Activated CD8-positive, alpha-beta T cell treated with anti-CD3 and anti-CD28 coated beads, Interleukin-2, amount 10 ng/mL, durations not matched to agents 7 days and 5 days (primary cell): Measurements from ENCODE around the gene ESYT3. TPM values are rescaled to one million over a fixed set of nuclear protein-coding genes. Genes with fewer than 3 reads are reported as not detected.

Experiments
- ATAC-seq: fragments of 150-1000 bp; cut with Tn5 transposase; one replicate; pipeline ENCODE4 v1.10.0; 2021; ENCODE audit warnings: moderate library complexity
- CTCF ChIA-PET: fragments of 350-600 bp; sonication (Branson Sonifier 250); formaldehyde crosslinking; loops from one replicate; lab custom pipeline; 2021; ENCODE audit warnings: antibody characterized with exemption; lab: Charles Lee
- POLR2A ChIA-PET: fragments of 350-600 bp; sonication (Branson Sonifier 250); formaldehyde crosslinking; loops from one replicate; lab custom pipeline; 2021; ENCODE audit warnings: antibody characterized with exemption; lab: Charles Lee
- DNase-seq: peaks from one replicate; pipeline ENCODE4 v3.0.0-alpha.2; 2020
- H3K27ac Mint-ChIP-seq: one replicate; pipeline ENCODE4 v1.8.0; 2021; ENCODE audit warnings: mild to moderate bottlenecking, mixed read lengths
- H3K27me3 Mint-ChIP-seq: one replicate; pipeline ENCODE4 v1.8.0; 2021; ENCODE audit warnings: low read depth, mixed read lengths
- H3K36me3 Mint-ChIP-seq: one replicate; pipeline ENCODE4 v1.8.0; 2021; ENCODE audit warnings: low read depth, mixed read lengths
- H3K4me1 Mint-ChIP-seq: one replicate; pipeline ENCODE4 v1.8.0; 2021; ENCODE audit warnings: low read depth, mixed read lengths
- H3K4me3 Mint-ChIP-seq: one replicate; pipeline ENCODE4 v1.8.0; 2021; ENCODE audit warnings: mild to moderate bottlenecking, mixed read lengths
- H3K9me3 Mint-ChIP-seq: one replicate; pipeline ENCODE4 v1.8.0; 2022; ENCODE audit warnings: mixed read lengths; ENCODE audit not compliant: insufficient read depth
- total RNA-seq, 2 experiments: library from RNA; stranded (reverse); gene quantifications; one replicate each; pipeline ENCODE4 v1.2.3, GENCODE V29; 2021

The ESYT3 gene
- total RNA-seq, 2 experiments from 2014 or later = 0.16 to 0.18 TPM

DNA sequence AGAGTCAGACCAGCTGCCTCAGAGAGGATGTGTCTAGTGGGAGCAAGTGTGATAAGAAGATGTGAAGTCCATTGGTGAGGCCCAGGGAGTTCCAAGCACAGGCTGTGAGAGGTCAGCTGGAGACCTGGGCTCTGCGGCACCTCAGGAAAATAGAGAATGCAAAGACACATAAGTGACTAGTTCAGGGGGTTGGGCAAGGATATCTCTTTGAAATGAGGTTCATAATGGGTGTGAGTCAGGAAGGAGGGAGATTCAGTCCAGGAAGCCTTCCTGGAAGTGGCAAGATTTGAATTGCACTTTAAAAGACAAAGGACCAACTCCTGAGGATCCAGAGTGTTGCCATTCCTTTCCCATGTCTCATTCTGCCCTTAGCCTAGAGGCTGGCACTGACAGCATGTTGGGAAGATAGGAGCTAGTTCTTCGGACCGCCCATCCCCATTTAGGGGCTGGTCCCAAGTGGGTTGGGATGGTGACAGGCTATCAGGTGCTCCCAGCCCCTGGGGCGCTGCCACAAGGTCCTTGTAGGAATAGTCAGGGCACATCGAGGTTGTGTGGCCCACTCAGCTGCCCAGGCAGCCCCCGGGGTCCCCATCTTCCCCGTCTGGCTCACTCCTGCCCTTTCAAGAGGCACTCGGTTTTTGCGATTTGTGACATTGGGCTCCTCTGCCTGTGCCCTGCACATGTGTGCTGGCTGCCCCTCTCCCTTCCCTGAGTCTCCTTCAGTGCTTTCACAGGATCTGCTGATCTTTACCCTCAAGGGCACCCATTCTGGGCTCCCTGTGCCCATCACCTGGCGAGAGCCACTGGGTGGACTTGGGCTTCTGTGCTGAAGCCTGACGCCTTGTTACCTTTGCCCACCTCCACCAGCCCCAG, 23.7 kb downstream of the ESYT3 start:
- DNase-seq (no peak), ATAC-seq (no peak)
- no peaks in the 10 kb centered on the region for H3K27me3 Mint-ChIP-seq
- no peak overlapping the region for H3K4me3 Mint-ChIP-seq
- CTCF ChIA-PET = interaction anchor here (1.0 kb wide), 1 partner anchor 465 kb away, joined by 3 read pairs; no protein-coding TSS in a partner anchor
- peaks cover 5% of the 10 kb centered on the region for H3K4me1 Mint-ChIP-seq
- no peak overlapping the region for H3K27ac Mint-ChIP-seq
- no peaks in the 10 kb centered on the region for H3K9me3 Mint-ChIP-seq
- no peaks in the 10 kb centered on the region for H3K36me3 Mint-ChIP-seq
- POLR2A ChIA-PET = interaction anchor here (0.6 kb wide), 1 partner anchor 151 kb away, joined by 3 read pairs; no protein-coding TSS in a partner anchor

DNA sequence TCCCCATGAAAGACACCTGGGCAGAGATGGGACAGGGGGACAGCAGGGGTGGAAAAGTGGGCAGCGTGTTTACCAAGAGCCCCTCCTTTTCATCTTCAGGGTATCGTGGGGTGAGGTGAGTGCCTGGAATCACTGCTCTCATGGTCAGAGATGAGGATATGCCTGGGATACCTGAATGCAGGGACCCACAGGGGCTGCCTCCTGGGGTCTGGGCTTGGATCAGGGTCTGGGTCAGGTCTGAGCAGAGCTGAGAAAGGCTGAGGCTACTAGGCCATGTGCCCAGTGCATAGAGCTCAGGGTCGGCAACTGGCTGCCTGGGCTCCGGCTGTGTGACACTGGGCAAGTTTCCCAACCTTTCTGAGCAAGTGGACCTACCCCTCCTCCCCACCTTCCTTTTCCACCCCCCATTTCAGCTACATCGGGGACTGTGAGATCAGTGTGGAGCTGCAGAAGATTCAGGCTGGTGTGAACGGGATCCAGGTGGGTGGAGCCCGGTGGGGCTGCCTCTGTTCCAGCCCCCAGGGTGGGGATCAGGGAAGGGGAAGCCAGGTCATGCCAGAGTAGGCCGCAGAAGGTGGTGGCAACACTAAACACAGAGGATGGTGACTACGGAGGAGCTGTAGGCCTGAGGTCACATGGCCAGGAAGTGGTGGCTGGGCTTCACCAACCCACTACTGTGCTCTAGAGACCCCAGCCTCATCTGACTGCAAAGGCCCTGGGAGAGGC, 24.5 kb downstream of the ESYT3 start:
- H3K36me3 Mint-ChIP-seq = no peaks in the 10 kb centered on the region
- no peak overlapping the region for H3K27ac Mint-ChIP-seq
- peaks cover 5% of the 10 kb centered on the region for H3K4me1 Mint-ChIP-seq
- H3K9me3 Mint-ChIP-seq = no peaks in the 10 kb centered on the region
- H3K27me3 Mint-ChIP-seq = no peaks in the 10 kb centered on the region
- ATAC-seq (no peak), DNase-seq (no peak)
- H3K4me3 Mint-ChIP-seq = no peak overlapping the region
- ChIA-PET POLR2A (no interaction called here), CTCF (interaction anchor here (0.9 to 1.0 kb wide), 2 partner anchors 136 to 464 kb away, joined by 3 to 4 read pairs; partner anchors contain the start of gene CEP70)

DNA sequence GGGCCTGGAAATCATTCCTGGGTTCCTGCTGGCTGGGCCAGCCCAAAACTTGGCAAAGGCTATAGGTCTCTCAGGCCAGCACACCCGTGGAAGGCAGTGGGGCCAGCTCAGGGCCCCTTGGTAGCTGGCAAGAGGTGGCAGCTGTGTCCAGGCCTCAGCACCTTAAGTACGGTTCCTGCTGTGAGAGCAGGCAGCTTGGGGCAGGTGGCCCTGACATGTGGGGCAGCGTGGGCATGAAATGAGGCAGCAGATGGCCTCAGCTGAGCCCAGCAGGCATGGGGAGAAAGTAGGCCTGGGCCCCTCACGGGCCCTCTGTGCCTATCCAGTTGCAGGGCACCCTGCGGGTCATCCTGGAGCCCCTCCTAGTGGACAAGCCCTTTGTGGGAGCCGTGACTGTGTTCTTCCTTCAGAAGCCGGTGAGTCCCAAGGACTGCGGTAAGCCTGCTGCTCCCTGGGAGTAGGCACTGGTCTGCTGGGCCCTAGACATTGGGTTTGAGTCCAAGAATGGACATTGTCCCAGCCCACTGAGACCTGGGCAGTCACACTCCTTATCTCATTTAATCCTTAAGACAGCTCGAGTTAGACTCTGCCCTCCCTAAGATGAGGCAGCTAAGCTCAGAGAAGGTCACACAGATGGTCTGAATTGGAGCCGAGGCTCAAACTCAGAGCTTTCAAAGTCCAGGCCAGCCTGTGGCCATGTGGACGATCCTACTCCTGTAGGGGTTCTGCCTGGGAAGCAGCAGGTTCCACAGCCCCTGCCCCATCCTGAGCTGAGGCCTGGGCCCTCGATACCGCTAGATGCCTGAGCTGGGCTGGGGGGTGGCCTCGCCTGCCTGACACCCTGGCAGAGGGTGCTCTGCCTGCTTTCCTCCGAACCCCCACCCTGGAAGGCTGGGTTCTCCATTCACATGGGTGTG, 25.5 kb downstream of the ESYT3 start:
- CTCF ChIA-PET = interaction anchor here (0.9 to 1.0 kb wide), 2 partner anchors 135 to 463 kb away, joined by 3 to 4 read pairs; partner anchors contain the start of gene CEP70
- peaks cover 5% of the 10 kb centered on the region for H3K4me1 Mint-ChIP-seq
- POLR2A ChIA-PET = no interaction called here
- no peaks in the 10 kb centered on the region for H3K36me3 Mint-ChIP-seq
- no peak overlapping the region for H3K4me3 Mint-ChIP-seq
- no peak overlapping the region for H3K27ac Mint-ChIP-seq
- H3K27me3 Mint-ChIP-seq = no peaks in the 10 kb centered on the region
- no peaks in the 10 kb centered on the region for H3K9me3 Mint-ChIP-seq
- DNase-seq (no peak), ATAC-seq (no peak)

DNA sequence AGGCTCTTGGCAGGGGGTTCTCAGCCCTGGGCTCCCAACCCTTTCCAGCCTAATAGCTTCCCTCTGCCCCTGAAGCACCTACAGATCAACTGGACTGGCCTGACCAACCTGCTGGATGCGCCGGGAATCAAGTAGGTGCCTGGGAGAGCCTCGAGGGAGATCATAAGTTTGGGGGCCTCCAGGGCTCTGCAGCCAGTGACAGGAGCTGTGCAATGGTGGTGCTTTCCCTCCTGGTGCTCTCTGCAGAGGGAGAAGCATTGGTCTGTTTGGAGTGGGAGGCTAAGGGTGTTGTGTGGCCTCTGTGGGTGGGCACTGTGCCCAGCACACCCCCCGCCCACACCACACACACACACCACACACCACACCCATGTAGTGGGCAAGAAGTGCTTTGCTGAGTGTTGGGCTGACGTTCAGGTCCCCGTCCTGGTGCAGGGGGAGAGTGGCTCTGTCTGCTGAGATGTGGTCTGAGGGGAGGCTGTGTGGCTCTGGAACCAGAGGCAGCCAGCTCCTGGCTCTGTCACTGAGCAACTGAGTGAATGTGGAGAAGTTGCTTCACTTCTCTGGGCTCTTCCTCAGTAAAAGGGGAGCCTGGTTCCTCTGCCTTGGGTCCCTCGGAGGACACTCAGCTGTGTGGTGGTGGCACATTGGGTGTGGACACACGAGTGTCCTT, 26.3 kb downstream of the ESYT3 start:
- Mint-ChIP-seq H3K27ac (no peak overlapping the region), H3K4me3 (no peak overlapping the region), H3K9me3 (no peaks in the 10 kb centered on the region), H3K27me3 (no peaks in the 10 kb centered on the region), H3K36me3 (no peaks in the 10 kb centered on the region), H3K4me1 (peaks cover 5% of the 10 kb centered on the region)
- ATAC-seq = no peak
- DNase-seq = no peak
- ChIA-PET POLR2A (no interaction called here), CTCF (no interaction called here)

DNA sequence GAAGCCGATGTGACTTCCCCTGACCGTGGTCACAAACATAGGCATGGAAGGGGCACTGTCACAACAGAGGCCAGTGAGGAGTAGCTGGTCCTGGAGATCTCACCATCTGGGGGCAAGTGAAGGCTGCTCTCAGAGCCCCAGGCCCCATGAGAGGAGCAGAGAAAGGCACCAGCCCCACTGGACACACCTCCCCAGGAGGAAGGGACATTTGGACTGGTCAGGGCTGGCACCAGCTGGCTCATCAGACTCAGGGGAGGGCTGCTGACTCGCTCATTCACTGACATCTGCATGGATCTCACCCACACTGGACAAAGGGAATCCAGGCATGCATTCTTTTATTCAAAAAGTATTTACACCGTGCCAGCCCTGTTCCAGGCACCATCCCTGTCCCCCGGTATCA, 26.8 kb downstream of the ESYT3 start:
- H3K9me3 Mint-ChIP-seq = no peaks in the 10 kb centered on the region
- H3K4me3 Mint-ChIP-seq = no peak overlapping the region
- ChIA-PET POLR2A (no interaction called here), CTCF (interaction anchor here (0.6 kb wide), 1 partner anchor 16 kb away, joined by 3 read pairs; no protein-coding TSS in a partner anchor)
- no peaks in the 10 kb centered on the region for H3K27me3 Mint-ChIP-seq
- ATAC-seq = no peak
- no peak for DNase-seq
- no peak overlapping the region for H3K27ac Mint-ChIP-seq
- H3K4me1 Mint-ChIP-seq = peaks cover 2% of the 10 kb centered on the region
- no peaks in the 10 kb centered on the region for H3K36me3 Mint-ChIP-seq

DNA sequence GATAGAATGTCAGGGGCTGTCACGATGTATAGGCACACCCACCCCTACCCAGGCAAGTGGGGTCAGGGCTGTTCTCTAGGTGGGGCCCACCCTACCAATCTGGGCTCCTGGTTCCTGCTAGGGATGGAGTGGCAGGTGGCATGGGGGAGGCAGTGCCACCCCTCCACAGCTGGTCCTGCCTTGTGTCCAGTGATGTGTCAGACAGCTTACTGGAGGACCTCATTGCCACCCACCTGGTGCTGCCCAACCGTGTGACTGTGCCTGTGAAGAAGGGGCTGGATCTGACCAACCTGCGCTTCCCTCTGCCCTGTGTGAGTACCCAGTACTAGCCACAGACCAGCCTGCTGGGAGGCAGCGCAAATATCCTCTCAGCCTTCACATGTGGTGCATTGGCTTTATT, 27.5 kb downstream of the ESYT3 start:
- Mint-ChIP-seq H3K4me1 (no peaks in the 10 kb centered on the region), H3K27me3 (peaks cover 2% of the 10 kb centered on the region), H3K9me3 (no peaks in the 10 kb centered on the region), H3K4me3 (no peak overlapping the region), H3K36me3 (no peaks in the 10 kb centered on the region), H3K27ac (no peak overlapping the region)
- CTCF ChIA-PET = interaction anchor here (0.6 kb wide), 1 partner anchor 15 kb away, joined by 3 read pairs; no protein-coding TSS in a partner anchor
- POLR2A ChIA-PET = no interaction called here
- ATAC-seq (no peak), DNase-seq (no peak)

DNA sequence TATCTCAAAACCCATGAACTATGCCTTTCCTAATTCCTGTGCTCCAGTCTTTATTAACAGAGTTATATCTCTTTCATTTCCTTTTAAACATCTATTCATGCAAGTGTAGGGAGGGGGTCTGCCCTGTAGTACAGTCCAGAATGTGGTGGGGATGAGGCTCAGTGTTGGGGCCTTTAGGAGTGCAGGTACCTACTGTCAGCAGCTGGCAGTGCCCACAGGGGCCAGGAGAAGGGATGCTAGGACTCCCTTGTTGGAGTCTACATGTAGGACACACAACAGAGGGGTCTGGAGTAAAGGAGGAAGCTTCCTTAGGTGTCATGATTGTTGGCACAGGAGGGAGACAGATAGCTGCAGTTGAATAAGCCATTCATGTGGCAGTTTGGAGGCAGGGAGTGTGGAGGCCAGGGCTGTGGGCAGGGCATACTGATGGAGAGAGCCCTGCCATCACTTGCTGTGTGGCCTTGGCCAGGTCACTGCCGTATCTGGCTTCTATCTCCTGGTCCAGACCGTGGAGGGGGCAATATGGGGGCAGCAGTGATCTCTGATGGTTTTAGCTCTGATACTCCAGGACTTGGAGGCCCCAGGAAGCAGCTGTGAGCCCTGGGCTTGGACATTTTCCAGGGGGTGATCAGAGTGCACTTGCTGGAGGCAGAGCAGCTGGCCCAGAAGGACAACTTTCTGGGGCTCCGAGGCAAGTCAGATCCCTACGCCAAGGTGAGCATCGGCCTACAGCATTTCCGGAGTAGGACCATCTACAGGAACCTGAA, 29.5 kb downstream of the ESYT3 start:
- Mint-ChIP-seq H3K4me1 (no peaks in the 10 kb centered on the region), H3K27ac (no peak overlapping the region), H3K27me3 (peaks cover 7% of the 10 kb centered on the region), H3K9me3 (no peaks in the 10 kb centered on the region), H3K36me3 (no peaks in the 10 kb centered on the region), H3K4me3 (no peak overlapping the region)
- ATAC-seq (no peak), DNase-seq (no peak)
- ChIA-PET POLR2A (no interaction called here), CTCF (interaction anchor here (1.1 to 1.2 kb wide), 2 partner anchors 130 to 452 kb away, joined by 3 read pairs; partner anchors contain the start of gene CEP70)

DNA sequence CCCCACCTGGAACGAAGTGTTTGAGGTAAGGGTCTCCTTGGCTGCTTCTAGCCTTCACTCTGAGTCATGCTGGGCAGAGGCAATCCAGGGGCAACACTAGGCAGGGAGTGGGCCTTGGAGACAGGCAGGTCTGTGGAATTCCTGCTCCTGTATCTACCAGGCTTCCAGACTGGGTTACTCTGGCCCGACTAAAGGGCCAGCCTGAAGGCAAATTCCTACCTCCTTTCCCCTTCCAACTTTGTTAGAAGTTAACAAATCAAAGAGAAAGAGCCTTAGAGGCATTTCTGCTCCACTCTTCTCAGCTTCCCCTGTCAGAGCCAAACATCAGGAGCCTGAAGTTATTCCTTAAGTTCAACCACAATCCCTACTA, 30.1 kb downstream of the ESYT3 start:
- H3K9me3 Mint-ChIP-seq = no peaks in the 10 kb centered on the region
- H3K36me3 Mint-ChIP-seq = no peaks in the 10 kb centered on the region
- ATAC-seq = no peak

DNA sequence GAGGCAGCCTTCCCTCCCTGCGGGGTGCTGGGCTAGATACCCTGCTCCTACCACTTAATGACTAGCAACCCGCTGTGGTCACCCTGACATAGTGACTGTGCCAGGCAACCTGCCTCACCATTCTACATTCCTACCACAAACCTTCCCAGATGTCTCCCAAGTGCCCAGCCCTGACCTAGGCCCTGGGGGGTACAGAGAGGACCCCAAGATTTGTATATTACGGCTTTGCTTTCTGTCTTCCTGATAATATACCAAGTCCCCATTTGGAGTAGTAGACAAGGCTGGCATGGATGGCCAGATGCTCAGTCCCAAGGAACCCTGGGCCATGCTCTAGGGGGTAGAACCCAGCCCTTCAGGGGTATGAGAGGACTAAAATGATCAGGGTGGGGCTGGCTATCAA, 31.0 kb downstream of the ESYT3 start:
- POLR2A ChIA-PET = no interaction called here
- Mint-ChIP-seq H3K27ac (no peak overlapping the region), H3K4me1 (no peaks in the 10 kb centered on the region), H3K27me3 (peaks cover 7% of the 10 kb centered on the region), H3K9me3 (no peaks in the 10 kb centered on the region), H3K36me3 (no peaks in the 10 kb centered on the region), H3K4me3 (no peak overlapping the region)
- no peak for ATAC-seq
- DNase-seq = no peak
- CTCF ChIA-PET = no interaction called here

More for the DNA sequence above, 30.1 kb downstream of the ESYT3 start:
- Mint-ChIP-seq H3K27ac (no peak overlapping the region), H3K27me3 (peaks cover 7% of the 10 kb centered on the region), H3K4me3 (no peak overlapping the region), H3K4me1 (no peaks in the 10 kb centered on the region)
- no peak for DNase-seq
- POLR2A ChIA-PET = no interaction called here
- CTCF ChIA-PET = interaction anchor here (1.1 to 1.2 kb wide), 2 partner anchors 130 to 451 kb away, joined by 3 read pairs; partner anchors contain the start of gene CEP70

DNA sequence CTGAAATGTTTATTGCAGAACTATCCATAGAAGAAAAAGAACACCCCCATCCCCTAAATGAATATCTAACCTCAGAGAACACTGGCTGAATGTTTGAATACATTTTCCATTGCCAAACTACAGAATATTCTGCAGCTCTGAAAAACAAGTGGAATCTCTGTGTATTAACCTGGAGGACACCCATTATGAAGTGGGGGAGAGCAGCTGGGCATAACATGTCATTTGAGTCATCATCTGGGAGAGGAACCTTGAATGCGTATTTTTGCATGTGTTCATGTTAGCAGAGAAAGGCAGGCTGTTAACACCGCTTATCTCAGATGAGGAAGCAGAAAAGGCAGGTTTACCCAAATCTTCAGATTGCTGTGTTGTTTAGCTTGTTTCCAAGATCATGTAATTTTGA, 31.5 kb downstream of the ESYT3 start:
- H3K4me1 Mint-ChIP-seq = no peaks in the 10 kb centered on the region
- ChIA-PET CTCF (interaction anchor here (1.0 kb wide), 1 partner anchor 457 kb away, joined by 3 read pairs; no protein-coding TSS in a partner anchor), POLR2A (no interaction called here)
- no peak for ATAC-seq
- H3K27ac Mint-ChIP-seq = no peak overlapping the region
- no peaks in the 10 kb centered on the region for H3K9me3 Mint-ChIP-seq
- no peak for DNase-seq
- no peaks in the 10 kb centered on the region for H3K36me3 Mint-ChIP-seq
- H3K27me3 Mint-ChIP-seq = peaks cover 7% of the 10 kb centered on the region
- H3K4me3 Mint-ChIP-seq = no peak overlapping the region
